ENCODE data around the gene GRXCR2.

DNA sequence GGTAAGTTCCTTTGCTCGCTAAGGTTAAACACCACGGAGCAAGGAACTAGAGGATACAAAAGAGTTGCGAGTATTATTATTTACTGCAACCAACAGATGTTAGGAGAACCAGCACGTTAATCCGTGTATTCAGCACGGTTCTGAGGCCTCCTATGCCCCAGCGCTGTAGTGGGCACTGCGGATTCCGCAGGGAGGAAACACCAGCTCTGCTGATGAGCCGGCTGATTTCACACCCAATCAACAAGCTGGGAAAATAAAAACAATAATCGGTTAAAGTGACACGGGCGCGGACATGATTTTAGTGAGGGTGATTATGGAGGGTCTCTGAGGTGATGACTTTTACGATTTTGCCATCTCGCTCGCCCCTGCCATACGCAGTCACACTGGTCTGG lies 37.0 kb downstream of the GRXCR2 start:
- TF ChIP-seq, protein P1, sequence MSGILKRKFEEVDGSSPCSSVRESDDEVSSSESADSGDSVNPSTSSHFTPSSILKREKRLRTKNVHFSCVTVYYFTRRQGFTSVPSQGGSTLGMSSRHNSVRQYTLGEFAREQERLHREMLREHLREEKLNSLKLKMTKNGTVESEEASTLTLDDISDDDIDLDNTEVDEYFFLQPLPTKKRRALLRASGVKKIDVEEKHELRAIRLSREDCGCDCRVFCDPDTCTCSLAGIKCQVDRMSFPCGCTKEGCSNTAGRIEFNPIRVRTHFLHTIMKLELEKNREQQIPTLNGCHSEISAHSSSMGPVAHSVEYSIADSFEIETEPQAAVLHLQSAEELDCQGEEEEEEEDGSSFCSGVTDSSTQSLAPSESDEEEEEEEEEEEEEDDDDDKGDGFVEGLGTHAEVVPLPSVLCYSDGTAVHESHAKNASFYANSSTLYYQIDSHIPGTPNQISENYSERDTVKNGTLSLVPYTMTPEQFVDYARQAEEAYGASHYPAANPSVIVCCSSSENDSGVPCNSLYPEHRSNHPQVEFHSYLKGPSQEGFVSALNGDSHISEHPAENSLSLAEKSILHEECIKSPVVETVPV (CRISPR knock-in tag; IDR thresholded peaks at IDR 0.05), result no peak
- no peak for TF ChIP-seq ZNF565 (CRISPR knock-in tag; conservative IDR thresholded peaks at IDR 0.05; ENCODE audit: low read depth)
- no peak for TF ChIP-seq RARB (CRISPR knock-in tag; IDR thresholded peaks at IDR 0.05)
- TF ChIP-seq TSHZ2 (CRISPR knock-in tag; IDR thresholded peaks at IDR 0.05), result no peak

All from SK-N-SH treated with all-trans-retinoic acid at 6 μM for 48 hours (cell line).